IMR-90 (cell line): ENCODE data around the gene CCDC175. TPM values are rescaled to one million over a fixed set of nuclear protein-coding genes. Genes with fewer than 3 reads are reported as not detected.
A peak's percentile ranks its signal among the peaks of the same experiment; 100 is the strongest.

Experiments
- ATAC-seq: fragments of 200-7000 bp; cut with Tn5 transposase; 2 replicates; pipeline ENCODE4 v1.9.1; 2020; ENCODE audit warnings: low read depth, mild to moderate bottlenecking, moderate library complexity
- BruUV-seq: library from RNA; stranded (reverse); fragments of 400-500 nt; replicated peaks from 2 replicates; lab custom pipeline; 2021; lab: Mats Ljungman, UMichigan
- CTCF ChIA-PET: fragments of 300-600 bp; formaldehyde crosslinking; extraction: SDS; loops from one replicate; lab custom pipeline; 2021; ENCODE audit warnings: antibody characterized with exemption; lab: Yijun Ruan, JAX
- POLR2A ChIA-PET: fragments of 300-600 bp; sonication (Branson Sonifier 250); formaldehyde crosslinking; loops from one replicate; lab custom pipeline; 2022; ENCODE audit warnings: antibody characterized with exemption; ENCODE audit not compliant: unreplicated experiment; lab: Charles Lee
- DNase-seq: peaks from one replicate; pipeline ENCODE4 v3.0.0; 2013
- H2AFZ ChIP-seq: replicated peaks from 2 replicates; pipeline ENCODE3; 2013; ENCODE audit warnings: low read length, mild to moderate bottlenecking; ENCODE audit not compliant: poor library complexity
- H2AK5ac ChIP-seq: 2 replicates; pipeline ENCODE4 v1.6.1; 2013; ENCODE audit warnings: low read depth, low read length, inconsistent platforms
- H2AK9ac ChIP-seq: replicated peaks from 2 replicates; pipeline ENCODE3; 2013; ENCODE audit warnings: mild to moderate bottlenecking, low read depth, low read length, moderate library complexity; ENCODE audit not compliant: poor library complexity
- H2BK120ac ChIP-seq: 2 replicates; pipeline ENCODE4 v1.6.1; 2013; ENCODE audit warnings: low read depth, low read length, inconsistent platforms
- H2BK15ac ChIP-seq: 3 replicates; pipeline ENCODE4 v1.6.1; 2013; ENCODE audit warnings: low read depth, low read length, inconsistent platforms
- H2BK20ac ChIP-seq: 2 replicates; pipeline ENCODE4 v1.6.1; 2013; ENCODE audit warnings: low read depth, mild to moderate bottlenecking, inconsistent platforms, low read length, moderate library complexity
- H2BK5ac ChIP-seq: 2 replicates; pipeline ENCODE4 v1.6.1; 2013; ENCODE audit warnings: mild to moderate bottlenecking, low read depth, low read length, inconsistent platforms; ENCODE audit not compliant: poor library complexity, severe bottlenecking
- H3K14ac ChIP-seq: replicated peaks from 2 replicates; pipeline ENCODE4 v1.6.1; 2013; ENCODE audit warnings: low read depth, low read length, inconsistent platforms
- H3K18ac ChIP-seq: 2 replicates; pipeline ENCODE4 v1.6.1; 2013; ENCODE audit warnings: low read depth, low read length, control low read depth
- H3K23ac ChIP-seq: 2 replicates; pipeline ENCODE4 v1.6.1; 2013; ENCODE audit warnings: low read depth, low read length, inconsistent platforms
- H3K27ac ChIP-seq: 2 replicates; pipeline ENCODE4 v1.5.1; 2013; ENCODE audit warnings: mild to moderate bottlenecking, control low read depth, low read length; ENCODE audit not compliant: insufficient read depth
- H3K27me3 ChIP-seq: 2 replicates; pipeline ENCODE4 v1.6.1; 2013; ENCODE audit warnings: low read length; ENCODE audit not compliant: control insufficient read depth, insufficient read depth
- H3K36me3 ChIP-seq: 2 replicates; pipeline ENCODE4 v1.6.1; 2013; ENCODE audit warnings: low read length, mixed read lengths; ENCODE audit not compliant: control insufficient read depth, insufficient read depth
- H3K4ac ChIP-seq: 2 replicates; pipeline ENCODE4 v1.6.1; 2013; ENCODE audit warnings: low read depth, low read length, inconsistent platforms
- H3K4me1 ChIP-seq: 2 replicates; pipeline ENCODE4 v1.6.1; 2013; ENCODE audit warnings: low read length, mixed read lengths; ENCODE audit not compliant: control insufficient read depth, insufficient read depth
- H3K4me2 ChIP-seq: 2 replicates; pipeline ENCODE4 v1.6.1; 2013; ENCODE audit warnings: low read depth, mild to moderate bottlenecking, control low read depth, low read length, moderate library complexity
- H3K4me3 ChIP-seq: 2 replicates; pipeline ENCODE4 v1.5.1; 2013; ENCODE audit warnings: low read depth, mild to moderate bottlenecking, control low read depth, low read length, moderate library complexity; ENCODE audit not compliant: insufficient read depth
- H3K56ac ChIP-seq: 2 replicates; pipeline ENCODE4 v1.6.1; 2013; ENCODE audit warnings: low read length, inconsistent platforms; ENCODE audit not compliant: insufficient read depth; ENCODE audit errors: extremely low read depth
- H3K79me1 ChIP-seq, 2 experiments: 2 replicates each; pipeline ENCODE4 v1.6.1; 2013; ENCODE audit warnings: low read length in 2 of 2, inconsistent platforms in 1 of 2, low read depth in 1 of 2
- H3K9ac ChIP-seq: 2 replicates; pipeline ENCODE4 v1.6.1; 2013; ENCODE audit warnings: low read depth, low read length, control low read depth
- H3K9me1 ChIP-seq: 2 replicates; pipeline ENCODE4 v1.6.1; 2013; ENCODE audit warnings: low read length, inconsistent platforms; ENCODE audit not compliant: insufficient read depth
- H3K9me3 ChIP-seq: 2 replicates; pipeline ENCODE4 v1.6.1; 2013; ENCODE audit warnings: low read length; ENCODE audit not compliant: control insufficient read depth, insufficient read depth
- H4K20me1 ChIP-seq: 2 replicates; pipeline ENCODE4 v1.6.1; 2013; ENCODE audit warnings: low read length, inconsistent platforms; ENCODE audit not compliant: insufficient read depth
- H4K5ac ChIP-seq: 2 replicates; pipeline ENCODE4 v1.6.1; 2013; ENCODE audit warnings: mild to moderate bottlenecking, low read depth, low read length, control low read depth
- H4K8ac ChIP-seq, 2 experiments: 2 replicates each; pipeline ENCODE4 v1.6.1; 2013; ENCODE audit warnings: low read depth in 2 of 2, low read length in 2 of 2, control low read depth in 1 of 2, inconsistent platforms in 1 of 2
- H4K91ac ChIP-seq: 2 replicates; pipeline ENCODE4 v1.6.1; 2013; ENCODE audit warnings: low read depth, low read length, inconsistent platforms; ENCODE audit not compliant: insufficient read depth
- BHLHE40 ChIP-seq: fragments of 150-350 bp; IDR thresholded peaks from 2 replicates; pipeline ENCODE4 v1.6.1; 2016; ENCODE audit warnings: mild to moderate bottlenecking, low read depth, low read length
- CEBPB ChIP-seq: IDR thresholded peaks from 2 replicates; pipeline ENCODE4 v1.6.1; 2012; ENCODE audit warnings: low read depth, low read length, improper control_type of control experiment
- MAFK ChIP-seq: IDR thresholded peaks from 2 replicates; pipeline ENCODE4 v1.6.1; 2012; ENCODE audit warnings: low read depth, low read length, improper control_type of control experiment
- RAD21 ChIP-seq: IDR thresholded peaks from 2 replicates; pipeline ENCODE4 v1.6.1; 2012; ENCODE audit warnings: low read length, improper control_type of control experiment
- RCOR1 ChIP-seq: IDR thresholded peaks from 2 replicates; pipeline ENCODE4 v1.6.1; 2012; ENCODE audit warnings: mild to moderate bottlenecking, low read length, improper control_type of control experiment; ENCODE audit not compliant: insufficient replicate concordance
- WGBS, 2 experiments: methylation state at CpG; one replicate each; pipeline versions ENCODE4 v1.1.5 to v1.1.7; 2013; ENCODE audit warnings: missing lambda C conversion rate in 2 of 2; ENCODE audit not compliant: insufficient read length in 1 of 2; ENCODE audit errors: extremely low coverage in 2 of 2; 5-methylcytosine and 5-hydroxymethylcytosine counted together
- dilution Hi-C: fragments of 300-500 bp; cut with HindIII; formaldehyde crosslinking; loops from one replicate; pipeline ENCODE4 v1.14.3; 2018; ENCODE audit warnings: low sequenced_read_pairs; ENCODE audit not compliant: unreplicated experiment
- in situ Hi-C: fragments of 300-500 bp; cut with MboI; formaldehyde crosslinking; loops from 3 replicates; pipeline ENCODE4 v1.14.3; 2019; ENCODE audit warnings: low sequenced_read_pairs, inconsistent platforms, mixed read lengths
- intact Hi-C: fragments of 100-400 bp; cut with micrococcal nuclease; formaldehyde crosslinking; loops from 2 replicates; pipeline ENCODE4 v1.10.0; 2022
- polyA plus RNA-seq, 3 experiments: library from polyadenylated mRNA; depleted of rRNA; stranded (reverse); fragments of >200 nt; gene quantifications; 2 replicates each; pipeline ENCODE4 v1.2.3, GENCODE V29; 2012; ENCODE audit warnings: low replicate concordance in 1 of 3
- total RNA-seq: library from RNA; depleted of rRNA; stranded (reverse); fragments of >200 nt; gene quantifications from 2 replicates; pipeline ENCODE4 v1.2.3, GENCODE V29; 2012
- TF ChIP-seq, protein P1 (sequence below): conservative IDR thresholded peaks from 2 replicates; pipeline ENCODE4 v1.5.1; 2012; ENCODE audit warnings: mild to moderate bottlenecking, low read depth, low read length, improper control_type of control experiment

The CCDC175 gene
- total and polyA plus RNA-seq, 2 of the 4 experiments (the other 2 are of a cell fraction): not detected

- peak overlapping the region; percentile 33 for H3K4ac ChIP-seq
- H3K36me3 ChIP-seq: no peaks in the 10 kb centered on the region
- no peak overlapping the region for H3K9ac ChIP-seq
- peak overlapping the region; percentile 6 for H2AK9ac ChIP-seq
- peak; percentile 83 for ATAC-seq
- H3K9me1 ChIP-seq: peaks cover 7% of the 10 kb centered on the region; the same call in 1 of the 2 replicates
- peaks cover 10% of the 10 kb centered on the region for H3K4me1 ChIP-seq
- no peaks in the 10 kb centered on the region for H3K27me3 ChIP-seq
- dilution Hi-C loops (no loop called here), in situ Hi-C loops (no loop called here), intact Hi-C loops (no loop called here)
- CTCF ChIA-PET: interaction anchor here (0.6 to 1.1 kb wide), 3 partner anchors 12 to 238 kb away, joined by 3 to 4 read pairs (median 4); no protein-coding TSS in a partner anchor
- DNase-seq: peak; percentile 44
- no peak for TF ChIP-seq MAFK
- no peak for TF ChIP-seq RCOR1
- no peak for TF ChIP-seq RAD21
- TF ChIP-seq, protein P1, sequence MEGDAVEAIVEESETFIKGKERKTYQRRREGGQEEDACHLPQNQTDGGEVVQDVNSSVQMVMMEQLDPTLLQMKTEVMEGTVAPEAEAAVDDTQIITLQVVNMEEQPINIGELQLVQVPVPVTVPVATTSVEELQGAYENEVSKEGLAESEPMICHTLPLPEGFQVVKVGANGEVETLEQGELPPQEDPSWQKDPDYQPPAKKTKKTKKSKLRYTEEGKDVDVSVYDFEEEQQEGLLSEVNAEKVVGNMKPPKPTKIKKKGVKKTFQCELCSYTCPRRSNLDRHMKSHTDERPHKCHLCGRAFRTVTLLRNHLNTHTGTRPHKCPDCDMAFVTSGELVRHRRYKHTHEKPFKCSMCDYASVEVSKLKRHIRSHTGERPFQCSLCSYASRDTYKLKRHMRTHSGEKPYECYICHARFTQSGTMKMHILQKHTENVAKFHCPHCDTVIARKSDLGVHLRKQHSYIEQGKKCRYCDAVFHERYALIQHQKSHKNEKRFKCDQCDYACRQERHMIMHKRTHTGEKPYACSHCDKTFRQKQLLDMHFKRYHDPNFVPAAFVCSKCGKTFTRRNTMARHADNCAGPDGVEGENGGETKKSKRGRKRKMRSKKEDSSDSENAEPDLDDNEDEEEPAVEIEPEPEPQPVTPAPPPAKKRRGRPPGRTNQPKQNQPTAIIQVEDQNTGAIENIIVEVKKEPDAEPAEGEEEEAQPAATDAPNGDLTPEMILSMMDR: no peak
- TF ChIP-seq CEBPB: no peak
- no peak for TF ChIP-seq BHLHE40
- peak overlapping the region; percentile 43 for H3K14ac ChIP-seq
- no peak overlapping the region for H3K56ac ChIP-seq
- 0 out of 3 replicates have a peak overlapping the region, but pooled peaks have one; percentile 17 for H2BK15ac ChIP-seq
- peak overlapping the region; percentile 53 for H2BK120ac ChIP-seq
- peak overlapping the region; percentile 12 to 20; a peak in 2 of 4 replicates for H4K8ac ChIP-seq
- no peak overlapping the region; the same call in 1 of the 2 replicates for H4K5ac ChIP-seq
- no TSS peak for BruUV-seq
- no peaks in the 10 kb centered on the region for H4K20me1 ChIP-seq
- H2BK20ac ChIP-seq: peak overlapping the region; percentile 48
- H3K4me2 ChIP-seq: peak overlapping the region; percentile 3
- H3K18ac ChIP-seq: peak overlapping the region; percentile 27; the same call in 1 of the 2 replicates
- no CpG with 5 or more reads among the region's 7 CpGs for WGBS, 2 experiments
- POLR2A ChIA-PET: no interaction called here
- no peak overlapping the region for H3K4me3 ChIP-seq
- H3K9me3 ChIP-seq: no peaks in the 10 kb centered on the region
- peak overlapping the region; percentile 16; the same call in 1 of the 2 replicates for H3K23ac ChIP-seq
- H2AFZ ChIP-seq: peak overlapping the region; percentile 83
- H4K91ac ChIP-seq: 0 out of 2 replicates have a peak overlapping the region, but pooled peaks have one; percentile 20
- peak overlapping the region; percentile 80; the same call in 1 of the 2 replicates for H3K27ac ChIP-seq
- H2AK5ac ChIP-seq: no peak overlapping the region; the same call in 1 of the 2 replicates
- H2BK5ac ChIP-seq: no peak overlapping the region
- no peaks in the 10 kb centered on the region for H3K79me1 ChIP-seq
Measured at GRCh38 chr14:59534361-59534987, 42.1 kb downstream of the CCDC175 start.
